ENCODE measurements around the gene CMTM2.

CMTM2 gene

DNA sequence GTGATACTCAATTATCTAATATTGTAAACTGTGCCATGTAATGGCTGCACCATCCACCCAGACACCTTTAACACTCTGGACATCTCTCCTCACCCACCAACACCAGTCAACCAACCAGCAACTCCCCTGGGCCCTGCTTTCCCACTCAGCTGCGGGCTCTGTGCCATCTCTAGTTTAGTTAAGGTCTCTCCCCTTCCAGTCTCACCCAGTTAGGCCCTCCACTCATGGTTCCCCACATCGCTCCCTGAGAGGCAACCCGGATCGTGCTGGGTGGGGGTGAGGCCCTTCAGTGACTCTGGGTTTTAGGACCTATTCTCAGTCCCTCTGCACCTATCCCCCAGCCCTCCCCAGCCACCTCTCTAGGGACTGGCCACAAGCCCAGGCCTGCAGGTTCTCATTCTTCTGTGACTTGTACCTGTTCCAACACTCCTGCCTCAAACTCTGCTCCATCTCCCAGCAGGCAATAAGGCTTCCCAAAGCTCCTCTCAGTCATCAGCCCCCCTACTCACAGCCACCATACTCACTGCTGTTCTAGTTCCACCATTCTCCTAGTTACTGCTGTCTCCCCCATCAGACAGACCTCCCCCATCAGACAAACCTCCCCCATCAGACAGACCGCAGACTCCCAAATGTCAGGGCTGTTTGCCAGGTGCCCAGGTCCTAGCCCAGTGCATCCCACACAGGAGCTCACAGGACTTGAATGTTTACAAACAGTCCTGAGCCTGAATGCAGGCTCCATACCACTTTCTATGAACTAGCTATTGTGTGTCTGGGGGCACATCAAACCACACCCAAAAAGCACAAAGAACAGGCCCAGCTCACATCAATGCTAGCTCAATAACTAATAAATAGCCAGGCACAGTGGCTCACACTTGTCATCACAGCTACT, 31.9 kb upstream of the CMTM2 start:
- no peak for TF ChIP-seq CTCF (IDR thresholded peaks at IDR 0.05; ENCODE audit: control extremely low read depth, extremely low read depth, low read depth, missing control alignments)
- POLR2A ChIA-PET: interaction anchor here (0.7 kb wide), 1 partner anchor 26 kb away, joined by 3 read pairs; no protein-coding TSS in a partner anchor
- CTCF ChIA-PET: interaction anchor here (0.9 to 1.7 kb wide), 9 partner anchors 11 to 141 kb away, joined by 3 to 8 read pairs (median 3); no protein-coding TSS in a partner anchor
- no peak for DNase-seq (ENCODE audit: extremely low spot score)

DNA sequence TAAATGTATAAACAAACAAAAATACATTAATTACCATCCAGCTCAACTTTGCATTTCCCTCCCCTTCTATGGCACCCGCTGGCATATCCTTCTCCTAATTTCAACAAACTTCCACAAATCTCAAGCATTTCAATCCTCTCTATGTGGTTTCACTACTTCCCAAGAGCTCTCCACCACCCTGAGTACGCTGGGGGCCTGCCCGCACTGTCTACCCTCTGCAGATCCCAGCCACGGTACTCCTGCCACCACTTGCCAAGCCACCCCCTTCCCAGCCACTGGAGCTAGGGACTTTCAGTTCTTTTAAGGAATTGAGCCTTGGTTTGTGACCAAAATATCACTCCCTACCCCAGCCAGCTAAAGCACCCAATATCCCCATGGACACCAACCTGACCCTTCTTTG, 31.2 kb upstream of the CMTM2 start:
- DNase-seq (ENCODE audit: extremely low spot score): no peak
- POLR2A ChIA-PET: interaction anchor here (0.7 kb wide), 1 partner anchor 26 kb away, joined by 3 read pairs; no protein-coding TSS in a partner anchor
- CTCF ChIA-PET: interaction anchor here (0.9 to 1.7 kb wide), 8 partner anchors 12 to 141 kb away, joined by 3 to 8 read pairs (median 4); no protein-coding TSS in a partner anchor
- no peak for TF ChIP-seq CTCF (IDR thresholded peaks at IDR 0.05; ENCODE audit: control extremely low read depth, extremely low read depth, low read depth, missing control alignments)

- ChIA-PET CTCF (interaction anchor here (0.7 to 1.7 kb wide), 5 partner anchors 14 to 59 kb away, joined by 3 to 6 read pairs (median 3); no protein-coding TSS in a partner anchor), POLR2A (no interaction called here)
- no peak for TF ChIP-seq CTCF (IDR thresholded peaks at IDR 0.05; ENCODE audit: control extremely low read depth, extremely low read depth, low read depth, missing control alignments)
- no peak for DNase-seq (ENCODE audit: extremely low spot score)
Observed at GRCh38 chr16:66548868-66549267, 30.4 kb upstream of the CMTM2 start.

- TF ChIP-seq CTCF (IDR thresholded peaks at IDR 0.05; ENCODE audit: control extremely low read depth, extremely low read depth, low read depth, missing control alignments): peak; percentile 34
- peak; percentile 81 for DNase-seq (ENCODE audit: extremely low spot score)
- CTCF ChIA-PET: interaction anchor here (0.7 to 5.3 kb wide), 3 partner anchors 14 to 40 kb away, joined by 3 to 33 read pairs (median 5); no protein-coding TSS in a partner anchor
- POLR2A ChIA-PET: no interaction called here
Observed at GRCh38 chr16:66549284-66550131, 29.8 kb upstream of the CMTM2 start, which contains the start of gene TK2. Gene TK2, minus strand, starts transcription at chr16:66550122. Its CDS starts 61 bp downstream, at chr16:66550061.

GRCh38 chr16:66551348-66551759, 27.9 kb upstream of the CMTM2 start:
- POLR2A ChIA-PET: interaction anchor here (0.6 kb wide), 1 partner anchor 52 kb away, joined by 3 read pairs; no protein-coding TSS in a partner anchor
- peak; percentile 2 for TF ChIP-seq CTCF (IDR thresholded peaks at IDR 0.05; ENCODE audit: control extremely low read depth, extremely low read depth, low read depth, missing control alignments)
- peak; percentile 53 for DNase-seq (ENCODE audit: extremely low spot score)
- CTCF ChIA-PET: interaction anchor here (1.1 to 5.3 kb wide), 14 partner anchors 9 to 75 kb away, joined by 3 to 33 read pairs (median 4); no protein-coding TSS in a partner anchor
